HCT116 (cell line): ENCODE data around the gene PLOD1. TPM values are rescaled to one million over a fixed set of nuclear protein-coding genes. Genes with fewer than 3 reads are reported as not detected.

Source experiments
- ATAC-seq: fragments of 200-7000 bp; cut with Tn5 transposase; 2 replicates; pipeline ENCODE4 v1.9.1; 2020; ENCODE audit warnings: mild to moderate bottlenecking, moderate library complexity
- BruUV-seq: library from RNA; stranded (reverse); fragments of 400-500 nt; replicated peaks from 2 replicates; lab custom pipeline; 2021; lab: Mats Ljungman, UMichigan
- CTCF ChIA-PET: fragments of 300-600 bp; sonication (Branson Sonifier 250); formaldehyde crosslinking; loops from one replicate; lab custom pipeline; 2021; ENCODE audit warnings: antibody characterized with exemption; lab: Charles Lee
- POLR2A ChIA-PET: fragments of 300-600, 350-600 bp; sonication (Branson Sonifier 250); formaldehyde crosslinking; loops from one replicate; lab custom pipeline; 2021; ENCODE audit warnings: antibody characterized with exemption; lab: Charles Lee
- RAD21 ChIA-PET, 2 experiments: fragments of 300-600 bp; sonication (Branson Sonifier 250); formaldehyde crosslinking; loops; one replicate each; lab custom pipeline; 2023; ENCODE audit warnings: low total read pairs in 2 of 2; ENCODE audit not compliant: uncharacterized antibody in 2 of 2, unreplicated experiment in 2 of 2, low non-redundant PET in 1 of 2; lab: Charles Lee
- DNase-seq: peaks from one replicate; pipeline ENCODE4 v3.0.0-alpha.2; 2010; ENCODE audit warnings: low read depth, low spot score
- H2AFZ ChIP-seq: fragments of 200-600 bp; shearing (Covaris generic), sonication (generic); 2 replicates; pipeline ENCODE4 v1.6.1; 2017; ENCODE audit warnings: low read depth, mixed run types, mixed read lengths, antibody characterized with exemption, low read length; ENCODE audit not compliant: poor library complexity, severe bottlenecking
- H3K27ac ChIP-seq: 2 replicates; pipeline ENCODE4 v1.5.1; 2012; ENCODE audit warnings: low read depth, low read length
- H3K27me3 ChIP-seq: fragments of 200-600 bp; sonication (generic); 2 replicates; pipeline ENCODE4 v1.6.1; 2016; ENCODE audit warnings: mixed run types, low read length, mixed read lengths; ENCODE audit not compliant: insufficient read depth
- H3K36me3 ChIP-seq, 2 experiments: fragments of 200-500 bp in 1 of 2; fragments of 200-600 bp in 1 of 2; sonication (Bioruptor generic) in 1 of 2; sonication (generic) in 1 of 2; 2 replicates each; pipeline versions ENCODE4 v1.5.1 to v1.6.1; 2014 to 2016; ENCODE audit warnings: low read length in 2 of 2, inconsistent platforms in 1 of 2, mixed read lengths in 1 of 2, mixed run types in 1 of 2; ENCODE audit not compliant: insufficient read depth in 2 of 2, control insufficient read depth in 1 of 2
- H3K4me1 ChIP-seq, 2 experiments: fragments of 200-600 bp in 1 of 2; sonication (generic) in 1 of 2; 2 replicates each; pipeline versions ENCODE4 v1.5.1 to v1.6.1; 2012 to 2017; ENCODE audit warnings: low read length in 2 of 2, inconsistent platforms in 1 of 2, mild to moderate bottlenecking in 1 of 2, mixed read lengths in 1 of 2, mixed run types in 1 of 2, moderate library complexity in 1 of 2; ENCODE audit not compliant: insufficient read depth in 2 of 2, control insufficient read depth in 1 of 2
- H3K4me2 ChIP-seq: fragments of 200-600 bp; sonication (generic); 2 replicates; pipeline ENCODE4 v1.6.1; 2017; ENCODE audit warnings: mixed run types, low read length, mixed read lengths
- H3K4me3 ChIP-seq, 2 experiments: fragments of 200-600 bp in 1 of 2; sonication (generic) in 1 of 2; replicated peaks in 1 of 2; 2 replicates each; pipeline ENCODE4 v1.5.1; 2011 to 2016; ENCODE audit warnings: low read length in 2 of 2, control low read depth in 1 of 2, low read depth in 1 of 2, mild to moderate bottlenecking in 1 of 2, mixed read lengths in 1 of 2, mixed run types in 1 of 2
- H3K79me2 ChIP-seq: fragments of 200-600 bp; sonication (generic); 2 replicates; pipeline ENCODE4 v1.6.1; 2017; ENCODE audit warnings: mild to moderate bottlenecking, mixed run types, low read length, moderate library complexity, mixed read lengths; ENCODE audit not compliant: insufficient read depth
- H3K9ac ChIP-seq: fragments of 200-600 bp; sonication (generic); 2 replicates; pipeline ENCODE4 v1.6.1; 2016; ENCODE audit warnings: low read length, mixed read lengths
- H3K9me2 ChIP-seq: fragments of 200-600 bp; sonication (generic), shearing (Covaris generic); 2 replicates; pipeline ENCODE4 v1.6.1; 2017; ENCODE audit warnings: mixed run types, mild to moderate bottlenecking, moderate library complexity; ENCODE audit not compliant: insufficient read depth
- H3K9me3 ChIP-seq, 2 experiments: fragments of 200-500 bp in 1 of 2; fragments of 200-600 bp in 1 of 2; sonication (Bioruptor generic) in 1 of 2; sonication (generic) in 1 of 2; 2 replicates each; pipeline ENCODE4 v1.6.1; 2014 to 2017; ENCODE audit warnings: low read length in 2 of 2, mixed read lengths in 2 of 2, inconsistent platforms in 1 of 2, low read depth in 1 of 2, mild to moderate bottlenecking in 1 of 2, mixed run types in 1 of 2, moderate library complexity in 1 of 2; ENCODE audit not compliant: control insufficient read depth in 1 of 2, insufficient read depth in 1 of 2
- H4K20me1 ChIP-seq: fragments of 200-600 bp; sonication (generic), shearing (Covaris generic); 2 replicates; pipeline ENCODE4 v1.6.1; 2017; ENCODE audit warnings: mixed run types, mild to moderate bottlenecking, moderate library complexity; ENCODE audit not compliant: insufficient read depth
- ATF3 ChIP-seq: IDR thresholded peaks from 2 replicates; pipeline ENCODE4 v1.6.1; 2012
- CEBPB ChIP-seq: IDR thresholded peaks from 2 replicates; pipeline ENCODE4 v1.6.1; 2012; ENCODE audit warnings: low read depth
- CTCF ChIP-seq, 3 experiments: fragments of 200-600 bp in 1 of 3; sonication (generic) in 1 of 3; IDR thresholded peaks in 2 of 3; conservative IDR thresholded peaks in 1 of 3; 2 replicates each; pipeline ENCODE4 v1.5.1; 2012 to 2017; ENCODE audit warnings: low read depth in 2 of 3, low read length in 2 of 3, antibody characterized with exemption in 1 of 3, borderline replicate concordance in 1 of 3, control low read depth in 1 of 3, mild to moderate bottlenecking in 1 of 3, mixed read lengths in 1 of 3, mixed run types in 1 of 3, moderate library complexity in 1 of 3; ENCODE audit not compliant: insufficient read depth in 1 of 3
- ELF1 ChIP-seq: IDR thresholded peaks from 2 replicates; pipeline ENCODE4 v1.6.1; 2012; ENCODE audit warnings: low read depth, borderline replicate concordance
- EZH2 ChIP-seq: fragments of 200-600 bp; sonication (generic); IDR thresholded peaks from 2 replicates; pipeline ENCODE4 v1.6.1; 2017; ENCODE audit warnings: antibody characterized with exemption, mixed run types
- POLR2A ChIP-seq: IDR thresholded peaks from 2 replicates; pipeline ENCODE4 v1.7.0; 2011; ENCODE audit warnings: borderline replicate concordance; ENCODE audit not compliant: insufficient read depth, insufficient read length; ENCODE audit errors: extremely low read depth
- POLR2AphosphoS5 ChIP-seq: IDR thresholded peaks from 2 replicates; pipeline ENCODE4 v1.6.1; 2011; ENCODE audit warnings: mild to moderate bottlenecking, low read depth, low read length, moderate library complexity
- RAD21 ChIP-seq: IDR thresholded peaks from 2 replicates; pipeline ENCODE4 v1.6.1; 2012; ENCODE audit warnings: low read depth, mild to moderate bottlenecking
- REST ChIP-seq: IDR thresholded peaks from 2 replicates; pipeline ENCODE4 v1.6.1; 2012; ENCODE audit warnings: low read depth
- SRF ChIP-seq: IDR thresholded peaks from 2 replicates; pipeline ENCODE4 v1.6.1; 2012; ENCODE audit warnings: low read depth
- TCF7L2 ChIP-seq: IDR thresholded peaks from 2 replicates; pipeline ENCODE4 v1.7.0; 2011; ENCODE audit warnings: borderline replicate concordance, inconsistent platforms; ENCODE audit not compliant: insufficient read depth, insufficient read length; ENCODE audit errors: extremely low read depth
- YY1 ChIP-seq: IDR thresholded peaks from 2 replicates; pipeline ENCODE4 v1.6.1; 2011; ENCODE audit warnings: low read length, low read depth, moderate library complexity, mild to moderate bottlenecking; ENCODE audit not compliant: insufficient replicate concordance; ENCODE audit errors: extremely low read depth
- ZFX ChIP-seq: fragments of 450-650 bp; IDR thresholded peaks from 2 replicates; pipeline ENCODE4 v1.6.1; 2017
- intact Hi-C: fragments of 100-400 bp; cut with micrococcal nuclease; formaldehyde crosslinking; loops from 2 replicates; pipeline ENCODE4 v1.10.0; 2022
- total RNA-seq: library from RNA; stranded (reverse); gene quantifications from one replicate; pipeline ENCODE4 v1.2.1, GENCODE V29; 2021; ENCODE audit not compliant: unreplicated experiment

The PLOD1 gene
- total RNA-seq, 1 experiment from 2014 or later = 175 TPM

GRCh38 chr1:12015001-12015491 lies 80.5 kb downstream of the PLOD1 start:
- CTCF ChIA-PET = no interaction called here
- Histone ChIP-seq H3K9me3 (no peaks in the 10 kb centered on the region), H3K9ac (no peak overlapping the region), H3K27ac (0 out of 2 replicates have a peak overlapping the region, but pooled peaks have one; percentile 16), H3K27me3 (no peaks in the 10 kb centered on the region), H3K4me1 (peaks cover 0 to 21% of the 10 kb centered on the region in 2 experiments; a peak in 2 of 4 replicates), H4K20me1 (no peaks in the 10 kb centered on the region), H3K4me3 (no peak overlapping the region), H3K4me2 (peak overlapping the region; percentile 8), H3K36me3 (peaks cover 14 to 16% of the 10 kb centered on the region in 2 experiments; a peak in 3 of 4 replicates), H3K9me2 (no peaks in the 10 kb centered on the region), H3K79me2 (peaks cover 6% of the 10 kb centered on the region; the same call in 1 of the 2 replicates), H2AFZ (no peak overlapping the region)
- no TSS peak for BruUV-seq
- POLR2A ChIA-PET = no interaction called here
- DNase-seq = no peak
- RAD21 ChIA-PET = no interaction called here
- intact Hi-C loops = no loop called here
- TF ChIP-seq CEBPB (no peak), ATF3 (no peak), REST (no peak), ZFX (no peak), SRF (no peak), RAD21 (no peak), ELF1 (no peak), EZH2 (no peak), YY1 (no peak), POLR2AphosphoS5 (no peak), POLR2A (no peak), CTCF (IDR thresholded peaks at IDR 0.05 in 2 of 3, conservative IDR thresholded peaks at IDR 0.05 in 1 of 3; ENCODE audit: borderline replicate concordance in 1 of 3, insufficient read depth in 1 of 3, low read depth in 2 of 3, low read length in 2 of 3) (no peak), TCF7L2 (no peak)
- no peak for ATAC-seq
